NCI-H2196 (cell line): Measurements from ENCODE around the gene MYO18A.
A peak's percentile ranks its signal among the peaks of the same experiment; 100 is the strongest.

ENCODE experiments used
- DNase-seq: peaks from one replicate; lab custom pipeline; 2025; ENCODE audit not compliant: unreplicated experiment; lab: John Stamatoyannopoulos, UW

The MYO18A gene

GRCh38 chr17:29084541-29085146 is 95.6 kb downstream of the MYO18A start:
- peak; percentile 70 for DNase-seq

GRCh38 chr17:29080965-29081364 is 99.2 kb downstream of the MYO18A start:
- DNase-seq, result no peak

GRCh38 chr17:29080323-29080722 is 99.9 kb downstream of the MYO18A start:
- DNase-seq, result no peak

GRCh38 chr17:29079887-29080286 is 100.3 kb downstream of the MYO18A start:
- no peak for DNase-seq

GRCh38 chr17:29079433-29079832 is 100.8 kb downstream of the MYO18A start:
- no peak for DNase-seq

- no peak for DNase-seq
Observed at GRCh38 chr17:29078183-29079045, 101.8 kb downstream of the MYO18A start.

- no peak for DNase-seq
Observed at GRCh38 chr17:29077320-29077719, 102.9 kb downstream of the MYO18A start.

GRCh38 chr17:29076722-29077121 is 103.5 kb downstream of the MYO18A start:
- DNase-seq, result no peak

GRCh38 chr17:29076087-29076486 is 104.1 kb downstream of the MYO18A start:
- no peak for DNase-seq

- DNase-seq, result no peak
Observed at GRCh38 chr17:29074488-29074887, 105.7 kb downstream of the MYO18A start.

- DNase-seq, result no peak
Observed at GRCh38 chr17:29073520-29073919, 106.7 kb downstream of the MYO18A start.

GRCh38 chr17:29073045-29073444 is 107.2 kb downstream of the MYO18A start:
- DNase-seq, result no peak

- DNase-seq, result no peak
Observed at GRCh38 chr17:29071303-29071702, 108.9 kb downstream of the MYO18A start.

- no peak for DNase-seq
Observed at GRCh38 chr17:29070781-29071180, 109.4 kb downstream of the MYO18A start.

- DNase-seq, result no peak
Observed at GRCh38 chr17:29070308-29070707, 109.9 kb downstream of the MYO18A start.

GRCh38 chr17:29069526-29070041 is 110.6 kb downstream of the MYO18A start:
- no peak for DNase-seq

- no peak for DNase-seq
Observed at GRCh38 chr17:29068818-29069217, 111.4 kb downstream of the MYO18A start.

- no peak for DNase-seq
Observed at GRCh38 chr17:29066606-29067005, 113.6 kb downstream of the MYO18A start.

- no peak for DNase-seq
Observed at GRCh38 chr17:29066047-29066446, 114.2 kb downstream of the MYO18A start.

- no peak for DNase-seq
Observed at GRCh38 chr17:29063992-29064391, 116.2 kb downstream of the MYO18A start.

- DNase-seq, result no peak
Observed at GRCh38 chr17:29062215-29062614, 118.0 kb downstream of the MYO18A start.

GRCh38 chr17:29061036-29061435 is 119.2 kb downstream of the MYO18A start:
- no peak for DNase-seq
